DMS79 (cell line): ENCODE results near the gene COA8.
A peak's percentile ranks its signal among the peaks of the same experiment; 100 is the strongest.

Experiments
- DNase-seq: peaks from one replicate; lab custom pipeline; 2025; lab: John Stamatoyannopoulos, UW

COA8 gene

DNA sequence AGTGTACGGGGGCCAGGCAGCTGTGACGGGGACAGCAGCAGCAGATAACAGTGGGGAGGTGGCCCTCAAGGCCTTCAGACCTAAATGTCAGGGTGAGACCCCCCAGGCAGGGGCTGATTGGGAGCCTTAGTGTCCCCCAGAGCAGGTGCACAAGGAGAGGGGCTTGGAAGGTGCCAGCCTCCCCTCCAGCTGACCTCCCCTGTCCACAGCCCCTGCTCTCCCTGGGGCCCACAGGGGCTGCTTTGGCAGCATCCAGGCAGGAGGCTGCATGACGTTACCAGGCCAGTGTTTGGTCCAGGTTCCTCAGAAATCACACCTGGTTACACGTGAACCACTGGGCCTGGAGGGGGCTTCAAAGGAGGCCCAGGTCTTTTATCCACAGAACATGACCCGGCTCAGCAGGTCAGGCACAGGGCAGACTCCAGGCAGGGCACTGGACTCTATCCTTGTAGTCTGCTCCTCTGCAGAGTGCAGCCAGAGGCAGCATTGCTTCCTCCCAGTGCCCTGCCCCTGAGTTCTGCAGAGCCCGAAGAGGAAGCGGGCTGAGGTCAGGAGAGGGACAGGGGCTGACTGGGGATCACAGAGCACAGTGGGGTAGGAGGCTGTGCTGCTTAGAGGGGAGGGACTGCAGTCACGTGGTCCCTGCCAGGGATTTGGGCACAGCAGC, 36.4 kb upstream of the COA8 start:
- no peak for DNase-seq

DNA sequence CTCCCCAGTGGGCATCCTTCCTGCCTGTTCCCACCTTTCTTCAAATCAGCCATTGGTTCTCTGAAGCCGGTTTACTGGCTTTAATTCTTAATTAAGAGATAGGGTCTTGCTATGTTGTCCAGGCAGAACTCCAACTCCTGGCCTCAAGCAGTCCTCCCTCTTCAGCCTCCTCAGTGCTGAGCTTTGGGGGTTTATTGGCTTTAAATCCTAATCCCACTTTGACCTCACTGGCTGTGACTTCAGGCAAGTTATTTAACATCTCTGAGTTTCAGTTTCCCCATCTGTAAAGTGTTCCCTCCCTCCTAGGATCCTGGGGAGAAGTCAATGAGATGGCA, 35.9 kb upstream of the COA8 start:
- no peak for DNase-seq

DNA sequence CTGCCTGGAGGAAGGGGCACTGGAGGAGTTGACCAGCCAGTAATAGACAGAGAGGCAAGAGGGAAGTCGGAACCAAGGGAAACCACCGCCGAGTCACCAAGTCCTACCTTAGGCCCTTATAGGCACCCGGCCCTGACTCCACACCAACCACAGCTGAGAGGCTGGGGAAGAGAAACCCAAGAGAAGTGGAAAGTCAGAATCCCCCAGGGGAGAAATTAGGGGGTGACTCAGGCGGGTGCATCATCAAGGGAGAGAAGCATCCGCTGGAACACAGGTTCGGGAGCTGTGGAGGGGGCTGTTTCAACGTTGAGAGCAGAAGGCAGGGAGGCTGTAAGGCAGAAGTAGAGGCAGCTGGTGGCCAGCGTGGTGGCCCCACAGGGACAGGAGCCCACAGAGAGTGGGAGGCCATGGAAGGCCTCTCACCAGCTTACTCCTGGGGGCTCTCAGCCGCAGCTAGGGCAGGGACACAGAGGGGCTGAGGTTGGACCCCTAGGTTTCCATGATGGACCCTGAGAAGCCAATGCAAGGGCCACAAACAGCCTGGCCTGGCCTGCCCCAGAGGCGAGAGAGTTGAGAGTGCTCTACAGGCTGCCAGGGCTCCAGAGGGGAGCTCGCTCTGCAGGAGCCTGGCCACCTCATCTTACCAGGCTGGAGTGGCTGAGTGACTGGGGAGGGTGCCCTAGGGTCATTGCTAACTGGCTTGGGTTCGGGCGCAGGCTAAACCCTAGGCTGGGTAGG, 35.2 kb upstream of the COA8 start:
- DNase-seq, result no peak

DNA sequence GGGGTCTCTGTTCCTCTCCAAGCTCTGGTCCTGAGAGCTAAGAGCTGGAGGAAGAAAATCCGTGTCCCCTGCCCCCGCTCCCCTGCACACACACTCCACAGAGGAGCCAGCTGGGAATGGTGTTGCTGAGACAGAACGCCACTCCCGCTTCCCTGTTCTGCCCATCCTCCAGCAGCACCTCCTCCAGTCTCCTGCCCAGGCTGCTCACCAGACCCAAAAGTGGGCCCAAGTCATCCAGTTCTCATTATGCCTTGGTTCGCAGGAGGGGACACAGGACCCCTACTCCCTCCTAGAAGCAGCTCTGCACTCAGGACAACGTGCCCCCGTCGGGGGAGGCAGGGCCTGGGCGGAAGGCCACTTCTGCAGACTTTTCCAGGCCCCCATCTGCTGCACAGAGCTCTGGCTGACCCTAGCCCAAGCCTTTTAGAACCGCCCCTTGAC, 34.6 kb upstream of the COA8 start:
- DNase-seq, result no peak

DNA sequence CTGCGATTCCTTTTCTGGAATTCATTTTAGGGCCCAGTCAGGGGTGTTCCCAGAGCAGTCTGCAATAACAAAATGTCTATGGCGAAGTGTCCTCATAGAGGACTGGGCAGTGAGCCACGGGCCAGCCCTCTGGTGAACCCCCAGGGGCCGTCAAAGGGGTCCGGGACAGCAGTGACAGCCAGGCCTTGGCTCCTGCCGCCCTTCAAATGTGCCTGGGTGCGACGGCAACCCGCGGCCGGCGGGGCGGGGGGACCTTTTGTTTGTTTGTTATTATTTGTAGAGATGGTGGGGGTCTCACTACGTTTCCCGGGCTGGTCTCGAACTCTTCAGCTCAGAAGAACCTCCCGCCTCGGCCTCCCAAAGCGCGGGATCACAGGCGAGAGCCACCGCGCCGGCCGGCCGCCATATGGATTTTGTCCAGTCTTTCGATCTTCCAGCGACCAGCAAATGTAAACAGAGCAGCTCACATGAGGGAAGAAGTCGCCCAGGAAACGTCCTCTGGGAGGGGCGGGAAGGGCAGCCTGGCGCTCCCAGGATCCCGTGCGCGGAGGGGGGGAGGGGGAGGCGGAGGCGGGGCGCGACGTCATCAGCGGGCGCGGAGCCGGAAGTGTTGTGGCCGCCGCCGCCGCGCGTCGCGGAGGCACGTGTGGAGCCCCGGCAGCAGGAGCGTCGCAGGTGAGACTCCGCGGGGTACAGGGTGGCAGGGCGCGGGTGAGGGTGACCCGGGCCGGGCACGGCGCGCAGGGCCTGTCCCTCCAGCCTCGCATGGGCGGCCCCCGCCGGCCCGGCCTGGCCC, 34.0 kb upstream of the COA8 start, which contains the start of gene TRMT61A:
TSS of gene TRMT61A (plus strand) at position 610 of the 796 bp plus-strand sequence. CDS start 783 bp downstream, outside the sequence.
- peak; percentile 86 for DNase-seq

DNA sequence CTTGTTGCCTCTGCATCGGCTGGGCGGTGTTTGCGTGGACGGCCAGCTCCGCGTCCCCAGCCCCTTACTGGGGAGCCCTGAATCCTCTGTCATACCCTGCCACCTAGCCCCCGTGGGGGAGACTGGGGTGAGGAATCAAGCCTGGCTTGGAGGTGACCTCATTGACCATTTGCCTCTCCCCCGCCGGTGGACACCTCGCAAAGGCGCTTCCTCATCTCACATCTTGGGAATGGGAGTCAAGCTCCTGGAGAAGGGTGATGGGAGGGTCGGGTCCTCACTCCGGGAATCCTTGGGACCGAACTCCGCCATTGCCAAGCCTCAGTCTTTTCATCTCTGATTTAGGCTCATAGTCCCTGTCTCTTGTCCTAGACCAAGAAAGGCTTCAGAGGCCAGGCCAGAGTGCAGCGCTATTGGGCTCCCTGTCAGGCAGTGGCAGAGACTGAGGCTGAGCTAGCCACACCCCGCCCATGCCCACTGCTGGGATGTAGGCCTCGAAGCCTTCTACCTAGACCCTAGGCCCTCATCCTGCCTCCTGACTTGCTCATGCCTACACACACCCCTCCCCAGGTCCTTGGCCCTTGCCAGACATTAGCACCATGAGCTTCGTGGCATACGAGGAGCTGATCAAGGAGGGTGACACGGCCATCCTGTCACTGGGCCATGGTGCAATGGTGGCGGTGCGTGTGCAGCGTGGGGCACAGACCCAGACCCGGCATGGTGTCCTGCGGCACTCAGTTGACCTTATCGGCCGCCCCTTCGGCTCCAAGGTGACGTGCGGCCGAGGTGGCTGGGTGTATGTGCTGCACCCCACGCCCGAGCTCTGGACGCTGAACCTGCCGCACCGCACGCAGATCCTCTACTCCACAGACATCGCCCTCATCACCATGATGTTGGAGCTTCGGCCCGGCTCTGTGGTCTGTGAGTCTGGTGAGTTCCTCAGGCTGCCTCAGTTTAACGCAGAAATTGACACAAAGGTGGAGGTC, 33.1 kb upstream of the COA8 start:
- no peak for DNase-seq

DNA sequence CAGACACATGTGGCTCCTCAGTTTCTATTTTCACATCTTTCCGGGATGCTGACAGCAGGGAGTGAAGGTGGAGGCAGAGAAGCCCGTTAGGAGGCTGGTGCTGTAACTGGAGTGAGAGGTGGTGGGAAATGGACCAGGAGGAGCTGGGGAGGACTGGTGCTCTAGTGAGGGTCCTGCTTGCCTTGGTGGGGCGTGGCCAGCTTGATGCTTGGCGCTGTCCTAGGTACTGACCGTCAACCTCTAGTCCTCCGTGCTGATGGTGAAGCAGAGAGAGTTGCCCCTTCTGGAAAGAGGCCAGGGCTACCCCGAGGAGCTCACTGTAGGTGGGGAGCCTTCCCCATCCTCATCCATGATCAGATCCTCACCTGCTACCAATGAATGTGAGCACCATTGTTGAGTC, 32.4 kb upstream of the COA8 start:
- DNase-seq, result no peak

DNA sequence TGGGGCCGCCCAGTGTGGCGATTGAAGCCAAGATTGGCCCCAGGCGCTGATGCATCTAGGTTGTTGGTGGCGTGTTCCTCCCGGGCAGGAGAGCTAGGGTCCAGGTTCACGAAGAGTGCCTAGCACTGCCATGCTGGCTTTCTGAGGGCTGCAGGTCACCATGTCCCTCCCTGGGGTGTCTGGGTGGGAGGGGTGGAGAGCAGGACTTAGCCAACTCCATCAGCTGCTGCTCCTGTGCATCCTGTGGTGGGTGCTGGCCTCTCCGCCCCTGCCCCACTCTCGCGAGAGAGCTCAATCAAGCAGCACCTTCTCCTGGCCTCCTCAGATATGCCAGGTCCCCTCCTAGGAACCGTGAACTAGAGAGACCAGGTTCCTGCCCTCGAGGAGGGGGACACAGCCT, 31.9 kb upstream of the COA8 start:
- DNase-seq, result no peak

DNA sequence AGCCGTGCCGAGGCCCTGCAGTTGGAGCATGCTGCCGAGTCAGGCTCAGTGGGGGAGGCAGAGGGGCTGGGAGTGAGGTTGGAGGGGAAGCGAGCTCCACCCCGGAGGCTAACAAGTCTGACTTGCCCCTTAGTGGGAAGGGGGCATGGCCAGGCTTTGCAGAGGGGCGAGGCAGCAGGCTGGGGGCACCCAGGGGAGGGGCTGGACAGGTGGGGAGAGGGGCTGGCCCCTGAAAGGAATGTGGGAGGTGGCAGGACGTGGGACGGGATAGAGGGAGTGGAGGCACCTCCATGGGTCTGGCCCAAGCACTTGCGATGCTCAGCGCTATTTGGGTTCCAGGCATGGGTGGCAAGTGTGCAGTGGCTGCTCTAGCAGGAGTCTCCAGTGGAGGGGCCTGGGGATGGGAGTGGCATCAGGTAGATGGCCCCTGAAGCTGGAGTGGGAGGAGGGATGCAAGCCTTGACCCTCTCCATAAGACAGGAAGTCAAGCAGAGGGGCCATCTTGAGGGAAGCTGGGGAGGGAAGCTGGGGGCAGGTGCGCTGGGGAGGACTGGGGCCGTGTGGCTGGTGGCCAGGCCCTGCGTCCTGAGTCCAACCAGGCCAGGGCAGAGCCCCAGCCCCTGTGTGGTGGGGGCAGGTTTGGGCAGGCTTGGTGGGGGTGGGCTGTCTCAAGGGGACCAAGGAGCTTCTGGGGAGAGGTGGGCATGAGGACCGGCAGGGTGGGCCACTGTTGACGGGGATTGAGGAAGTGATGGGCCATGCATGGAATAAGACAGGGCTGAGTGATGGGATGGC, 31.1 kb upstream of the COA8 start:
- no peak for DNase-seq

DNA sequence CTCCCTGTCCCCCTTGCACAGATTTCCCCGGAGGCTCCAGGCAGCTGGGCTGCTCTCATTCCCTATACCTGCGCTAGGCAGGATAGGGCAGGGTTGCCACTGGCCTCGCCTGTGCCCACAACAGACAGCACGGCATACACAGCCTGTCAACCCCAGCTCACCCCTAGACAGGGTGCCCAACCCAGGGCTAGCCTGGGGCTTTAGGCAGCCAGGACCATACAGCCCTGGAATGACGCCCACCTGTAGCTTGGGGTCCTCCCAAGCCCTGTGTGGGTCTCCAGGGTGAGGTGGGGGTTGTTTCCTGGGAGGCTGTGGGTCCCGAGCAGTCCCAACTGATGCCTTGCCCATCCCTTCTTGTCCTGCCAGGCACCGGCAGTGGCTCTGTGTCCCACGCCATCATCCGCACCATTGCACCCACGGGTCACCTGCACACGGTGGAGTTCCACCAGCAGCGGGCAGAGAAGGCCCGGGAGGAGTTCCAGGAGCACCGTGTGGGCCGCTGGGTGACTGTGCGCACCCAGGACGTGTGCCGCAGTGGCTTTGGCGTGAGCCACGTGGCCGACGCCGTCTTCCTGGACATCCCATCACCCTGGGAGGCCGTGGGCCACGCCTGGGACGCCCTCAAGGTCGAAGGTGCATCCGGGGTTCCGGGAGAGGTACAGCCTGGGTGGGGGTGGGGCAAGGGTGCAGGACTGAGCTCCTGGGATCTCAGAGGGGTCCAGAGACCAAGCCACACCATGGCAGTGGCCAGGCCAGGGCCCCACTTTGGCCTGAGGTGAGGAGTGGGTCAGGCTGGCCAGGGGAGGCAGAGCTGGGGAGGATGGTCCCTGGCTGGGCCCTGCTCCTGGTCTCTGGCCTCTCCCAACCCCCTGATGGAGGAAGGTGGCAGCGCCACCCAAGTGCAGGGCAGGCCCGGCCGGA, 30.3 kb upstream of the COA8 start:
- no peak for DNase-seq

DNA sequence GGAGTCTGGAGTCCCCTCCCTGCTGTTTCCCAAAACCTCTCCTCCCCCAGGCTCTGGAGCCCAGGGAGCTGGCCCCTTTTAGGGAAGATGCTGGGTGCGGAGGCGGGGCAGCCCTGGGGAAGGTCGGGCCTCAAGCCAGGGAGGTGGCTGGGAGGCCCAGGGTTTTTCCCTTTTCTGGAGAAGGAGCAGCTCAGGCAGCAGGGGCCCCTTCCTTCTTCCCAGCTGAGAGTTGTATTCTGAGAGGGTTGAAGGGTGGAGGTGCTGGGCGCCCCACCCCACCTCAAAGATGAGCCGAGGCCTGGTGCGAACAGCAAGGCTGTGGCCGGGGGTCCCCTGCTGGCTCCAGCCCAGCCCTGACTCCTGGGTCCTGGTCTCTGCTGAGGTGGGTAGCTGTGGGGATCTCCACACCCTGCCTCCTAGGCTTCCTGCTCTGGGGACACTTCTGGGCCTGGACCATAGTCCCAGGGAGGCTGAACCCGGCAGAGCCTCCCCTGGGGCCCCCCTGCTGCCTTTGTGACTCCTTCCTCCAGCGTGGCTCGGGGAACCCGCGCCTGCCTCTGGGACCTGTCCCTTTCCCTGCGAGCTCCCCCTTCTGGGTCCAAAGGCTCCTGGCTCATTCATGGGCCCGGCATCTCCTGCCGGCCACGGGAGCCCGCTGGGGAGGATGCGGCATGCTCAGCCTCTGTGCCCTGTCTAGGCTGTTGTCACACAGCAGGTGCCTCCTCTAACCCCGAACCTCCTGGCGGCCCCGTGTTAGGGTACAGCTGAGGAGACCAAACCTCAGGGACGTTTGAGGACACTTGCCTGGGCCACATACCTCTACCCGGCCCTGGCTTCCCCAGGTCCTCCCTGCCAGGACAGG, 29.4 kb upstream of the COA8 start:
- no peak for DNase-seq

DNA sequence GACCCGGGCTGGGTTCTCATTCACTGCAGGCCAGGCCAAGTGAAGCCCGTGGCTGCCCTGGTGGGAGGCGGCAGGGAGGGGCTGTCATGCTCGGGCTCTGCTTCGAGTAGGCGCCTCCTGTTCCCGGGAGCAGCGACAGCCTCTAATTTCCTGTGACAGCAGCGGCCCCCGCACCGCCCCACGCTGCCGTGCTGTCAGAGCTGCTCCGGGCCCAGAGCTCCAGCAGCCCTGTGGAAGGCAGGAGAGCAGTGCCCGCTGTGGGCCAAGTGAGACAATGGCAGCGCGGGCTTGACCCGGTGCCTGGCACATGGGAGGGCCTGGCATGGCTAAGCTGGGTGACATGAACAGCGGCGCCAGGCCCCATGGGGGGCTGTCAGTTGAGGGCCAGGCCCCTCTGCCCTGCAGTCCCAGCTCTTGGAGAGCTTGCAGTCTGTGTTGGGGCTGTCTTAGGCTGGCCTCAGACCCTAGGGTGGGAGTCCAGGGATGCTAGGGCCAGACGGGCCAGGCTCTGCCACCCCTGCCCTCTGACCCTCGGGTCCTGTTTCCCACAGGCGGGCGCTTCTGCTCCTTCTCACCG, 28.7 kb upstream of the COA8 start:
- no peak for DNase-seq

DNA sequence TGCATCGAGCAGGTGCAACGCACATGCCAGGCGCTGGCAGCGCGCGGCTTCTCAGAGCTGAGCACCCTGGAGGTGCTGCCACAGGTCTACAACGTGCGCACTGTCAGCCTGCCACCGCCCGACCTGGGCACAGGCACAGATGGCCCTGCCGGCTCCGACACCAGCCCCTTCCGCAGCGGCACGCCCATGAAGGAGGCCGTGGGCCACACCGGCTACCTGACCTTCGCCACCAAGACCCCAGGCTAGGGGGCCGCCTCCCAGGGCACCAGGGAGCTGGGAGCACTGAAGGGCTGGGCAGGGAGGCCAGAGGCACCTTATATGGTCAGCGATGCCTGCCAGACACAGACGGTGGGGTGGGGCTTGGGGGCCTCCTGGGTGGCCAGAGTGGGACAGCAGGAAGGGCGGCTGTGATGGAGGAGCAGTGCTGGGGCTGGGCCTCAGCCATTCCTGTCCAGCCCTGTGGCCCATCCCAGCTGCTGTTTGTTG, 28.1 kb upstream of the COA8 start:
- DNase-seq, result no peak

DNA sequence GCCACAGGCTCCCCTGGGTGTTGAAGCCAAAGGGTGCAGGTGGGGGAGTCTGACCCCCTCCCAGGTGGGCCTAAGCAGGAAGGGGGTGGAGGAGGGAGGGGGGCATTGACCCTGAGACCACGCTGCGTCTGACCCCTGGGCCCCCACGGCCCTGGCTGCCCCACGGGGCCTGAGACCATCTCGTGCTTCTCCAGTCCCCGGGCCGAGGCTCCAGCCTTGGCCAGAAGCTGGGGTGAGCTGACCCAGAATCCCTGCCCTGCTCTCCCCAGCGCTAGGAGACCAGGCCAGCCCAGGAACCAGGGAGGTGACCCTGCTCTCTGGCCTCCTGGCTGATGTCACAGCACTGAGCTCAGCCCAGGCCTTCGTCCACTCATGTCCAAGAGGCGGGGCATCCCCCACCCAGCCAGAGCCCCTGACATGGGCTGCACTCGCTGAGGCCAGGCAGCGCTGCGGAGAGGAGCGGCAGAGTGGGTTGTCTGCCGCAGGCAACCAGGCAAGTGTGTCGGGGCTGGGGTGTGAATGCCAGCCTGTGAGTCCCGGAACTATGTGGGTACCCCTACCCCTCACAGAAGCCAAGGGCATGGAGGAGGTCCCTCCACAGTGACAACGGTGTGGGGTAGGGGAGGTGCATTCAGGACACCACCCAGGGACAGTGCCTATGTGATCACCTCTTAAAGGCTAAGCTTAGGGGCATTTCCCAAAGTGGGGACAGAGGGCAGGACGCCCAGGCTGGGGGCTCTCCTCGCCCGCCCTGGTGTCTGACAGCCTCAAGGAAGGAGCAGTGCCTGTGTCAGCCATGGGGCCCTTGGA, 27.5 kb upstream of the COA8 start:
- no peak for DNase-seq

DNA sequence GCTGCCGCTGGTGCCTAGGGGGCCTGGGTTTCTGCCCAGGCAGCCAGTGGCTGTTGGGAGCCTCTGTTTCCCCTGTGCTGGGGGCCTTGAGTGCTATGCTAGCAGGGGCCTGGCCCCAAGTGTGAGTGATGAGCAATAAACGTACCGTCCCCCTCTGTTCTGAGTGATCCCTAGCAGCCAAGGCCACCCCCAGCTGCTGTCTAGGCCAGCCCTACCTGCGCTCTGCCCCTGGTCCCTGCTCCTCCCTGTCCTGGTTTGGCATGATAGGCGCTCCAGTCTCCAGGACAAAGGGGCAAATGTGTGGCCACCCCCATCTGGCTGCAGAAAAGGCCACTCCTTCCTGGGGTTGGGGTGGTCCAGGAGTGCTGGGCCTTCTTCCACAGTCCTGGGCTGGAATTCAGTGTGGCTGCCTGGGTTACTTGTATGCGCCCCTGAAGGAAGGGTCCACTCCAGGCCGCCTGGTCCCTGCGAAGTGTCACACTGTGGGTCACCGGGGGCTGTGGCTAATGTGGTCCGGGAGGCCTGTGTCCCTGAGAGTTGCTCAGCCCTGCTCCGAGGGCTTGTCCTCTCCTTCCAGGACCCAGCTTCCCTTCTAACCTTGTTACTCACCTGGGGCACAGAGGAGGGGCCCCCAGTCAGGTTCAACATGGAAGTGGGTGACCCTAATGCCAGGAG, 26.7 kb upstream of the COA8 start:
- DNase-seq, result no peak

DNA sequence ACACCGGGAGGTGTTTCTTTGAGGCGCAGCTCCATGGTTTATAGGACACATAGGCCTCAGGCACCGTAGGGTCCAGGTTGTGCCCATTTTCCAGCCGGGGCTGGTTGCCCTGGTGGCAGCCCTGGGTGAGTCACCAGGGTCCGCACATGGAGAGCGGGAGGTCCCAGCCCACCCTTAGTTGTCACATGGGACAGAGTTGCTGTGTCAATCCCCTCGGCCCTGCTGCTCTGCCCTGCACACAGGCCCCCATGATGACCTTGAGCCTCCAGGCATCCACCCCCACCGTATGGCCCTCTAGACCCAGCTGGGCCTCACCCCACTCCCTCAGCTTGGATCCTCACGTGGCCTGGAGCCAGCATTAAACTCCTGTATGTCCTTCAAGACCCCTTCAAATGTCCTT, 26.1 kb upstream of the COA8 start:
- DNase-seq, result no peak
